ENCODE data around the gene TOE1. TPM values are rescaled to one million over a fixed set of nuclear protein-coding genes. Genes with fewer than 3 reads are reported as not detected.

The TOE1 gene
- total RNA-seq, 2 experiments from 2014 or later = 54.8 to 54.9 TPM

DNA sequence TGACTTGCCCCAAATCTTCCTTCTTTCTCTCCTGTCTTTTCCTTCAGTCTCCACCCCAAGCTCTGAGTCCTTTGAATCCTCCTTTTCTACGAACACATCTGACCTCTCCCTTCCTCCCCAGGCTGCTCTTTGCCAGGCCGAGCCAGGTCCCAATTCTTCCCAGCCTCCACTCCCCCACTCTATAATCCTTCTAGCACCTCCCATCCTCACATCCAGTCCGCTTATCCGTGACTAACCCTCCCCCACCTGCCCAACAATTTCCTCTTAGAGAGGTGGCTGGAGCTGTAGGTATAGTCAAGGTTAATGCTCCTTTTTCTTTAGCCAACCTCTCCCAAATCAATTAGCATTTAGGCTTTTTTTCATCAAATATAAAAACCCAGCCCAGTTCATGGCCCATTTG lies 22.8 kb upstream of the TOE1 start:
- H3K27me3 Mint-ChIP-seq = peaks cover 4% of the 10 kb centered on the region
- no peak overlapping the region for H3K27ac Mint-ChIP-seq
- H3K36me3 Mint-ChIP-seq = no peaks in the 10 kb centered on the region
- peaks cover 2% of the 10 kb centered on the region for H3K4me1 Mint-ChIP-seq
- H3K9me3 Mint-ChIP-seq = no peaks in the 10 kb centered on the region
- H3K4me3 Mint-ChIP-seq = no peak overlapping the region
- no peak for DNase-seq

DNA sequence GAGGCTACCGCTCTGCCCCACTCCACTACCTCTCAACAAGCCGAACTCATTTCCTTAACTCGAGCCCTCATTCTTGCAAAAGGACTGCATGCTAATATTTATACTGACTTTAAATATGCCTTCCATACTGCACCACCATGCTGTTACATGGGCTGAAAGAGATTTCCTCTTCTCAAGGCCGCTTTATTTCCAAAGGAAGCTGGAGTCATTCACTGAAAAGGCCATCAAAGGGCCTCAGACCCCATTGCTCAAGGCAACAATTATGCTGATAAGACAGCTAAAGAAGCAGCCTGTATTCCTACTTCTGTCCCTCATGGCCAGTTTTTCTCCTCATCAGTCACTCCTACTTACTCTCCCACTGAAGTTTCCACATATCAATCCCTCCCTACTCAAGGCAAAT lies 20.2 kb upstream of the TOE1 start:
- Mint-ChIP-seq H3K36me3 (no peaks in the 10 kb centered on the region), H3K27ac (no peak overlapping the region), H3K27me3 (peaks cover 3% of the 10 kb centered on the region), H3K4me1 (peaks cover 2% of the 10 kb centered on the region), H3K9me3 (no peaks in the 10 kb centered on the region), H3K4me3 (no peak overlapping the region)
- no peak for DNase-seq

DNA sequence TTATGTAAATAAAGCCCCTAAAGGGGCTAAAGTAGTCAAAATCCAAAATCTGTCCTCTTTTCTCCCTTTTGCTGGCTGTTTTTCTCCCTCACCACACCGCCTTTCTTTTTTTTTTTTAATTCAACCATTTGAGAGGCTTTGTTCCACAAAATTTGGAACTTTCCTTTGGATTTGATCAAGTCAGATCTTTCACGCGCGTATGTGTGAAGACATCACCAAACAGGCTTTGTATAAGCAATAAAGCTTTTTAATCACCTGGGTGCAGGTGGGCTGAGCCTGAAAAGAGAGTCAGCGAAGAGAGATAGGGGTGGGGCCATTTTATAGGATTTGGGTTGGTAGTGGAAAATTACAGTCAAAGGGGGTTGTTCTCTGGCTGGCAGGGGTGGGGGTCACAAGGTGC lies 18.5 kb upstream of the TOE1 start:
- H3K36me3 Mint-ChIP-seq = no peaks in the 10 kb centered on the region
- no peak for DNase-seq
- H3K9me3 Mint-ChIP-seq = no peaks in the 10 kb centered on the region
- H3K27ac Mint-ChIP-seq = no peak overlapping the region
- H3K4me1 Mint-ChIP-seq = peaks cover 11% of the 10 kb centered on the region
- peaks cover 3% of the 10 kb centered on the region for H3K27me3 Mint-ChIP-seq
- no peak overlapping the region for H3K4me3 Mint-ChIP-seq

DNA sequence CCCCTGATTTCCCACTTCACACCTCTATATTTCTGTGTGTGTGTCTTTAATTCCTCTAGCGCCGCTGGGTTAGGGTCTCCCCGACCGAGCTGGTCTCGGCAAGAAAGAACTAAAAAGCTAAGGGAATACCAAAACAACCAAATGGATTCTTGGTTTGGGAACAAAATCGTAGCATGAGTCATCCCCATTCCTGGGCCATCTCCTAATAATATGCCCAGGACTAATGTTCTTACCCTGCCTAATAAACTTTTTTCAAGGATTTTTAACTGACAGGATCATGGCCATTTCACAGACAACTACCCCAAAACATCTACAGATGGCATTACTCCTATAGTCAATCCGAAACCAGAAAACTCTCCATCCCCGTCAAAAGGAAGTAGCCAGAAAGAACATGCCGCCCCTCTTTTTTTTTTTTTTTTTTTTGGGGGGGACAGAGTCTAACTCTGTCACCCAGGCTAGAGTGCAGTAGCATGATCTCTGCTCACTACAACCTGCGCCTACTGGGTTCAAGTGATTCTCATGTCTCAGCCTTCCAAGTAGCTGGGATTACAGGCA lies 17.4 kb upstream of the TOE1 start:
- no peak for DNase-seq
- Mint-ChIP-seq H3K27ac (no peak overlapping the region), H3K9me3 (no peaks in the 10 kb centered on the region), H3K4me1 (peaks cover 12% of the 10 kb centered on the region), H3K36me3 (peaks cover 3% of the 10 kb centered on the region), H3K27me3 (peaks cover 3% of the 10 kb centered on the region), H3K4me3 (no peak overlapping the region)

DNA sequence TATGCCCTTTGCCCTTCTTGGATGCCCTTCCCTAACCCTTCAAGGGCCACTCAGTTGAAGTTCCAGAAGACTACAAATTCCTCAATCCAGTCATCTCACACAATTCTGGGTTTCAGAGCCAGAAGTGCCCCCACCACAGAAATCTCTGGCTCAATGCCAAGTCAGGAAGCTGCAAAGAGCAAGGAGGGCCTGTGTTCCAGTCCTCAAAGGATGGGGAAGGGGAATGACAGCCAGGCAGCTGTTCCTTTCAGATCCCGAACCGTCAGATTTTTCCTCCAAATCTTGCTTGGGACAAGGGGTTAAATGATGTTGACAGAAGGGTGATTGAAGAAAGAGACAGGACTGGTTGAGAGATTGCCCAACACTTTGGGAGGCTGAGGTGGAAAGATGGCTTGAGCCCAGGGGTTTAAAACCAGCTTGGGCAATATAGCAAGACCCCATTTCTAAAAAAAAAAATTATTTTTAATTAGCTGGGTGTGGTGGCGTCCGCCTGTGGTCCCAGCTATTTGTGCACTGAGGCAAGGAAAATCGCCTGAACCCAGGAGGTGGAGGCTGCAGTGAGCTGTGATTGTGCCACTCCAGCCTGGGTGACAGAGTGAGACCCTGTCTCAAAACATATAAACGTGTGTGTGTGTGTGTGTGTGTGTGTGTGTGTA lies 14.0 kb upstream of the TOE1 start:
- H3K4me1 Mint-ChIP-seq = peaks cover 29% of the 10 kb centered on the region
- no peaks in the 10 kb centered on the region for H3K9me3 Mint-ChIP-seq
- peak overlapping the region; percentile 91 for H3K27ac Mint-ChIP-seq
- no peak for DNase-seq
- H3K36me3 Mint-ChIP-seq = peaks cover 27% of the 10 kb centered on the region
- peak overlapping the region; percentile 87 for H3K4me3 Mint-ChIP-seq
- H3K27me3 Mint-ChIP-seq = peaks cover 3% of the 10 kb centered on the region

DNA sequence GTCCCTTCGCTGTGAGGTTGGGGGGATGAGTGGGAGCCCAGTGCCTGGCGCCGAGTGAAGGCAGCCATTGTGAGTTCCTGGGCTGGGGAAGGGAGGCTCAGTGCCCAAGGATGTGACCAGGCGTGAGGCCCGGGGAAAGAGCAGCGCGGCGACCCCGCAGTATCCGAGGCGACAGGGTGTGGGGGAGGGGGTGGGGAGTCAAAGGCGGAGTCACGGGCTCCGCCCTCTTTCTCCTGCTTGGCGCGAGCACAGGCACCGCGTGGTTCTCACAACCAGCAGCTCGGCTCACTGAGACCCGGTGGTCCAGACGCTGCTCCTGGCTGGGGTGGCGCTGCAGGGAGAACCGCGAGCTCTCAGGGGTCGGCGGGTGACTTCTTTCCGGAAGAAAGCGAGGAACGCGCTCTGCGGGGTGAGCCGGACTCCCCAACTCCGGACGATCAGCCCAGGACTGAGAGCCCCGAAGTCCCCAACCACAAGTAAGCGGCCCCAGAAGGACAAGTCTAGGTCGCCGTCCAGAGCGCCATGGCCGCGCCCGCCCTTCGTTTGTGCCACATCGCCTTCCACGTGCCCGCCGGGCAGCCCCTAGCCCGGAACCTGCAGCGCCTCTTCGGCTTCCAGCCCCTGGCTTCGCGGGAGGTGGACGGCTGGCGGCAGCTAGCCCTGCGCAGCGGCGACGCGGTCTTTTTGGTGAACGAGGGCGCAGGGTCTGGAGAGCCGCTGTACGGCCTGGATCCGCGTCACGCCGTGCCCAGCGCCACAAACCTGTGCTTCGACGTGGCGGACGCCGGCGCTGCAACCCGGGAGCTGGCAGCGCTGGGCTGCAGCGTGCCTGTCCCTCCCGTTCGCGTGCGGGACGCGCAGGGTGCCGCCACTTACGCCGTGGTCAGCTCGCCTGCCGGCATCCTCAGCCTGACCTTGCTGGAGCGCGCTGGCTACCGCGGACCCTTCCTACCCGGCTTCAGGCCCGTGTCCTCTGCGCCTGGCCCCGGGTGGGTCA lies 13.0 kb upstream of the TOE1 start, which contains the start of gene HPDL:
Gene HPDL, plus strand, starts transcription at position 269 of the 997 bp plus-strand sequence. Its CDS starts 254 bp downstream, at position 523.
- H3K4me3 Mint-ChIP-seq = peak within 1 kb of the TSS; percentile 87

DNA sequence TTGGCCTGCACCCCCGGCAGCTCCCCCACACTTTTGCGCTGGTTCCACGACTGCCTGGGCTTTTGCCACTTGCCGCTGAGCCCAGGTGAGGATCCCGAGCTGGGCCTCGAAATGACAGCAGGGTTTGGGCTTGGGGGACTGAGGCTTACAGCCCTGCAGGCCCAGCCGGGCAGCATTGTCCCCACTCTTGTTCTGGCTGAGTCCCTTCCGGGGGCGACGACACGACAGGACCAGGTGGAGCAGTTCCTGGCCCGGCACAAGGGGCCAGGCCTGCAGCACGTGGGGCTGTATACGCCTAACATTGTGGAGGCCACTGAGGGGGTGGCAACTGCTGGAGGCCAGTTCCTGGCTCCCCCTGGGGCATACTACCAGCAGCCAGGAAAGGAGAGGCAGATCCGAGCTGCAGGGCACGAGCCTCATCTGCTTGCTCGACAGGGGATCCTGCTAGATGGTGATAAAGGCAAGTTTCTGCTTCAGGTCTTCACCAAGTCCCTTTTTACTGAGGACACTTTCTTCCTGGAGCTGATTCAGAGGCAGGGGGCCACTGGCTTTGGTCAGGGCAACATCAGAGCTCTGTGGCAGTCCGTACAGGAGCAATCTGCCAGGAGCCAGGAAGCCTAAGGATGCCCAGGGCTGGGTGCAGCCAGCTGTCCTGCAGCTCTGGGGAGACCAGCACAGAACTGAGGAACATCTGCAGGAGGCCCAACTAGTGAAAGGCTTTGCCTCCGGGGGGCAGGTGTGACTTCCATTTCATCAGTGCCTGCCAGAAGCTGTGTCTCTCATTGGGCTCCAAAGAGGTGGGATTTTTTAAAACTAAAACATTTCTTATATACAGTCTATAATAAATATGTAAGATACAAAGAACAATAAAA lies 12.1 kb upstream of the TOE1 start:
- DNase-seq = peak; percentile 21
- Mint-ChIP-seq H3K27ac (peak overlapping the region; percentile 81), H3K36me3 (peaks cover 28% of the 10 kb centered on the region), H3K4me3 (peak overlapping the region; percentile 87), H3K9me3 (no peaks in the 10 kb centered on the region), H3K27me3 (peaks cover 3% of the 10 kb centered on the region), H3K4me1 (peaks cover 27% of the 10 kb centered on the region)

More for the DNA sequence above, 13.0 kb upstream of the TOE1 start, which contains the start of gene HPDL:
- Mint-ChIP-seq H3K36me3 (peaks cover 27% of the 10 kb centered on the region), H3K27me3 (peaks cover 3% of the 10 kb centered on the region), H3K4me1 (peaks cover 27% of the 10 kb centered on the region), H3K9me3 (no peaks in the 10 kb centered on the region), H3K27ac (peak within 1 kb of the TSS; percentile 91)
- DNase-seq = peak; percentile 81

DNA sequence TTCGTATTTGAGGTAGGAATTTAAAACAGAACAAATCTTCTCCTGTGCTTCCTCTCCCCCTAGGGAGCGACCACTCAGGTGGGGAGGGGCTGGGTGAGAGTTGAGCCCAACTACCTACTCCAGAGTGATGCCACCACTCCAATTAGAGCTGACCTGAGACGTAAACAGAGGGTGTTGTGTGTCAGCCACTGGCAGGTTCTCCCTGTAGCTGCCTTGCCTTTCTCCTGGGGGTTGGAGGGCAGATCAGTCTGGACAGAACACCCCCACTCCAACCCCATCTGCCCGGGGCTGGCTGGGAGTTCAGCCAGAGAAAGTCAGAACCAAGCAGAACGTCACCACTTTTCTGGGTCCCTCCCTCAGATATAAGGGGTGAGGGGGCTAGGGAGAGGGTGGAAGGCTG lies 11.3 kb upstream of the TOE1 start:
- DNase-seq = no peak
- Mint-ChIP-seq H3K36me3 (peaks cover 28% of the 10 kb centered on the region), H3K4me1 (peaks cover 27% of the 10 kb centered on the region), H3K27ac (peak overlapping the region; percentile 19), H3K27me3 (peaks cover 3% of the 10 kb centered on the region), H3K4me3 (peak overlapping the region; percentile 79), H3K9me3 (no peaks in the 10 kb centered on the region)

DNA sequence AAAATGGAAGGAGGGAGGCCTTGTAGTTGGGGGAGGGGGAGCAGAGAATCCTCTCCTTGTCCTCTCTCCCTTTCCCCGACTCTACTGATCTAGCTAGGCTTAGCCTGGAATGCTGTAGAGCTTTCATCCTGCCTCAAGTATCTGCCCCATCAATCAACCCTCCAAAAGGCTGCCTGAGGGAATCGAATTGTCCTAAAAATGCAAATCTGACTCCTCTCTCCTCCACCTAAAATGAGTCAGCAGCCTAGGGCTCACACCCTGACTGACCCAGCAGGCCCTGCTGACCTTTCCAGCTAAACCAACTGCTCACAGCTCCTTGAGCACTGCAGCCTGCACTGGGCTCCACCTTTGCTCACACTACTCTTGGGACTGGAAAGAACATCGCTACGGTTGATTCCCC lies 10.5 kb upstream of the TOE1 start:
- H3K4me1 Mint-ChIP-seq = peaks cover 30% of the 10 kb centered on the region
- no peak for DNase-seq
- H3K4me3 Mint-ChIP-seq = peak overlapping the region; percentile 79
- H3K9me3 Mint-ChIP-seq = no peaks in the 10 kb centered on the region
- H3K27me3 Mint-ChIP-seq = peaks cover 2% of the 10 kb centered on the region
- no peak overlapping the region for H3K27ac Mint-ChIP-seq
- peaks cover 28% of the 10 kb centered on the region for H3K36me3 Mint-ChIP-seq

DNA sequence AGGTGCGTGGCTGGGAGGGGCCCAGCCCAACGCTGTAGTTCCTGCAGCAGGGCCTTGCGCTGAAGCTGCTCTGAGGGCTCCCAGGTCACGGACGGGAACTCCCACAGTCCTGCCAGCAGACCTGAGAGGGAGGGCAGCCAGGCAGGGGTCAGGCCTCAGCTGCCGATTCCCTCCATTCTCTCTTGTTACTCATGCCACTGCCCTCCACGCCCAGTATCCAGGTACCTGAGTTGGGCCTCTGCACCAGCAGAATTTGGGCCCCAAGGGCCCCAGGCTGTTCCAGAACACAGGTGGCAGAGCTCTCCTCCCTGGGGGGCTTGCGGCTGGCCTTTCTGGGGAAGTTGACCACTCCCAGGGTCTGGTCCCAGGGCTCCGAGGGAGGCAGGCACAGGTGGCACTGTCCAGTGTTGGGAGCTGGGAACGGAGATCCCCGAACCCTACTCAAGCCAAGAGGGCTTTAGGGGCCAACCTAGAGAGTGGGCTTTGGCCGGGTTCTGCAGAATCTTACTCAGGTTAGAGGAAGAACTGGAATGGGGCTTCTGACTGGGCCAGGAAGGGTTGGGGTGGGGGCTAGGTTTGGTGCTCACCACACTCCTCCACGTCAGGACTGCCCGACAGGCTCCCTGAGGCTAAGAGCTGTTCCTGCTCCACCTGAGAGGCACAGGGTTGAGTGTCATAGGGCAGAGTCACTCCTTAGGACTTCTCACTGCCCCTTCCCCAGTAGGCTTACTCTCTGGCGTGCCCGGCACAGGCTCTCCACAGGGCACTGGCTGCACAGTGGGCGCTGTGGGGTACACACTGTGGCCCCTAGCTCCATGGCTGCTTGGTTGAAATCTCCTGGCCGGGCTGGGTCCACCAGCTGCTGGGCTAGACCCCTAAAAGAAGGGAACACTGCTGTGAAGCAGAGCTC lies 8.3 kb upstream of the TOE1 start:
- Mint-ChIP-seq H3K27ac (no peak overlapping the region), H3K4me1 (peaks cover 26% of the 10 kb centered on the region), H3K27me3 (no peaks in the 10 kb centered on the region), H3K4me3 (no peak overlapping the region), H3K9me3 (no peaks in the 10 kb centered on the region), H3K36me3 (peaks cover 30% of the 10 kb centered on the region)
- no peak for DNase-seq

DNA sequence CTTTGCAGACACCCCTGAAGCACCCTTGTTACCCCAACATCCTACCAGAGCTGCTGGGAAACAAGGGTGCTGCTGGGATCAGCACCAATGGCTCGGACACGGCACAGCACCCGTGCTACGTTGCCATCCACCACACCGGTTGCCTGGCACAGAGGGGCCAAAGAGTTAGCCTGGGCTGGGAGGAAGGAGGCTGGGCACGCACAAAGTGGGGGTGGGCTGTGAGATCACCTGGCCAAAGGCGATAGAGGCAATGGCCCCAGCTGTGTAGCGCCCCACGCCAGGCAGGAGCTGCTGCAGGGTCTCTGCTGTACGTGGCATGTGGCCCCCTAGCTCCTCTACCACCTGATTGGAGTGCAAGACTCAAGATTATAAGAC lies 7.6 kb upstream of the TOE1 start:
- no peak for DNase-seq
- no peak overlapping the region for H3K27ac Mint-ChIP-seq
- no peaks in the 10 kb centered on the region for H3K9me3 Mint-ChIP-seq
- peaks cover 26% of the 10 kb centered on the region for H3K4me1 Mint-ChIP-seq
- peaks cover 29% of the 10 kb centered on the region for H3K36me3 Mint-ChIP-seq
- H3K27me3 Mint-ChIP-seq = no peaks in the 10 kb centered on the region
- no peak overlapping the region for H3K4me3 Mint-ChIP-seq

DNA sequence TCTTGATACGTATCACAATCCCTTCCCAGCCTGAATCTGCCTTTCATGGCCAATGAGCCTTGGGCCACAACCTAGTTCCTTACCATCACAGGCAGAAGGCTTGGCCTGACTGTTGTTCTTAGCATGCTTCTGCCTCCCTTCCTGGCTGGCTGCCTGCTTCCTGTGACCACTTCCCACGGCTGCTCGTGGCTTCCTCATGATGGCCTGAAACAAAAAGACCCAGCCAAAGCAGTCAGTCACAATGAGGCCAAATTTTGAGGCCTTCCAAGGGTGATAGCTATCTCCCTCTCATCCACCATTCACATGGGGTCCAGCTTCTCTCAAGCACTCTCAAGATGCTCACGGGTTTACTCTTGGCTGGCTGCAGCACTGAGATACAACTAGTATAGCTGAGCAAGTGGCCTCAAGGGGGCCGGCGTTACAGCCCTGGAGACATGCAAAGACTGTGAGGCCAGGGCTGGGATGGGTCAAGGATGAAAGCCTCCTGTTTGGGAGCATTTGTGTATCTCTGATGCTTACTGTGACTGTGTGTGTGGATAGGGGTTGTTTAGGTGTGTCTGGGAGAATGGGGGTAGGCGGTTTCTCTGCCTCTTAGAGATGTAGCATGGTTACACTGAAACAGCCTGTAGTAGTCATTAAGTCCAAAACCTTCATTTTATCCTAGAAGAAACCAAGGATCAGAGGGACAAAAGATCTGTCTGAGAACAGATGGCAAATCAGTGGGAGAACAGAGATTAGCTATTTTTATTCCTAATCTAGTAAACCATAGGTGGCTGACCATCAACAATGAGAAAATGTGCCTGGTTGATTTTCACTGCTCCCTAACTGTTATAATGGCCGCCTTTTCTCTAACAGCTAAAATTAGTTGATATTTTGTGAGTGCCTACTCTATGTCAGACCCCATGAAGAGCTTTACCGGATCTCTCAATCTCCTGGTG lies 5.4 kb upstream of the TOE1 start:
- H3K4me3 Mint-ChIP-seq = no peak overlapping the region
- no peak for DNase-seq
- no peak overlapping the region for H3K27ac Mint-ChIP-seq
- no peaks in the 10 kb centered on the region for H3K27me3 Mint-ChIP-seq
- peaks cover 5% of the 10 kb centered on the region for H3K9me3 Mint-ChIP-seq
- H3K4me1 Mint-ChIP-seq = peaks cover 20% of the 10 kb centered on the region
- H3K36me3 Mint-ChIP-seq = peaks cover 29% of the 10 kb centered on the region

DNA sequence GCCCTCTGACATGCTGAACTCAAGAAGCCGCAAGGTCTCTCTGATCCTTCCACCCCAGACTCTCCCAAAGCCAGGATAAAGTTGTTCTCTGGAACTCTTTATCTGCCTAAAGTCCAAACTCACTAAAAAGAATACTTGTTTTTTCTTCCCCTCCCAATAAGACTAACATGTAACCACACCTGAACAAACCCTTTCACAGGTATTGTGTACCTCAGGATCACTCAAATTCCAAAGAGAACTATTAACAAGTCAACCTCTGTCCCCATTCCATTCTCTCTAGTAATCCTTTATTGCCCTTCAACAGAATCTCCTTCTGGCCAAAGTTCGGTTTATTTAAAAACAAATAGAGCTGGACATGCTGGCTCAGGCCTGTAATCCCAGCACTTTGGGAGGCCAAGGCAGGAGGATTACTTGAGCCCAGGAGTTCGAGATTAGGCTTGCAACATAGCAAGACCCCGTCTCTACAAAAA lies 4.1 kb upstream of the TOE1 start:
- DNase-seq = no peak
- H3K4me1 Mint-ChIP-seq = peaks cover 18% of the 10 kb centered on the region
- H3K27me3 Mint-ChIP-seq = no peaks in the 10 kb centered on the region
- H3K36me3 Mint-ChIP-seq = peaks cover 35% of the 10 kb centered on the region
- H3K27ac Mint-ChIP-seq = peak overlapping the region; percentile 14
- no peak overlapping the region for H3K4me3 Mint-ChIP-seq
- H3K9me3 Mint-ChIP-seq = peaks cover 5% of the 10 kb centered on the region
